Measurements from ENCODE around the gene LRRC70.
"Not testable (repeated sequence)": the region's sequence is repeated elsewhere in the genome, so short reads cannot be mapped to it uniquely, and the experiment has no call there.

Gene LRRC70

DNA sequence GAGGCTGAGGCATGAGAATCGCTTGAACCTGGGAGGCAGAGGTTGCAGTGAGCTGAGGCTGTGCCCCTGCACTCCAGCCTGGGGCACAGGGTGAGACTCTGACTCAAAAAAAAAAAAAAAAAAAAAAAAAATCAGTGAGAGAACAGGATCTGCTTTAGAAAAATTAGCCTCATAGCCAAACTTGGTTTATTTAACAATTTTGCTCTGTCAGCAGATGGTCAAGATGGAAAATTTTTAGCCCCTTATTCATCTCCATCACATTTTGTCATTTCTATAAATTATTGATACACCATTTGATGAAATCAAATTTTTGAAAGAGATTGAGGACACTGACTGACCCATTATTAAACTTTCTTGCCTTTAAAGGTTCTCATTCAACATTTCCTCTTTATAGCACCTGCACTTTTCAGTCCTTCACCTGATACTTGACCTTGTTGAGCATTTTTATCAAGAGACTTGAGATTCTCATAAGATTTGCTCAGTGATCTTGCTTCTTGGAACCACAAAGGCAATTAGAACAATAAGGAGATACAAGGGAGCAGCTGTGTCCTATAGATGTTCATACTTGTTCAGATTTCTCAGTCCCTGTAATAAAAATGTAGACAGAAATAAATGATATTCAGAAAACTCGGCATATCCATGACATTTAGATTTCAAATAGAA is 38.1 kb downstream of the LRRC70 start:
- no peak for TF ChIP-seq CTCF (IDR thresholded peaks at IDR 0.05; ENCODE audit: low read depth, low read length, missing control alignments)
- H3K4me3 ChIP-seq (ENCODE audit: low read depth, low read length): no peak overlapping the region
- no peak for DNase-seq (ENCODE audit: low read depth)

DNA sequence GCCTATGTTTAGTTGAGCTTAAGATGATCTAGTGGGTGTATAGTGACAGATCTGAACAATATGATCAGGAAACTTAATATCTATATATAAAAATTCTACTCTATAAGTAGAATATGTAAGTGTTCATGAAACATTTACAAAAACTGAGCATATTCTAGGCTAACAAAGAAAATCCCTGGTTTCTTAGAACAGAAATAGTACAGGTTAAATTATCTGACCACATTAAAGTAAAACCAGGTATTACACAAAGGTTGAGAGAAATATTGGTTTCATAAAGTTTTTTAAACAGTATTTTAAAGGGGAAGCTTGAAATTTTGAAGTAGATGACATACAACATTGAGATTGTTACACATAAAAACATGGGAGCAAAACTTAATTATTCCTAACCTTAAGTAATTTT is 39.3 kb downstream of the LRRC70 start:
- H3K4me3 ChIP-seq (ENCODE audit: low read depth, low read length): no peak overlapping the region
- TF ChIP-seq CTCF (IDR thresholded peaks at IDR 0.05; ENCODE audit: low read depth, low read length, missing control alignments): no peak
- no peak for DNase-seq (ENCODE audit: low read depth)

DNA sequence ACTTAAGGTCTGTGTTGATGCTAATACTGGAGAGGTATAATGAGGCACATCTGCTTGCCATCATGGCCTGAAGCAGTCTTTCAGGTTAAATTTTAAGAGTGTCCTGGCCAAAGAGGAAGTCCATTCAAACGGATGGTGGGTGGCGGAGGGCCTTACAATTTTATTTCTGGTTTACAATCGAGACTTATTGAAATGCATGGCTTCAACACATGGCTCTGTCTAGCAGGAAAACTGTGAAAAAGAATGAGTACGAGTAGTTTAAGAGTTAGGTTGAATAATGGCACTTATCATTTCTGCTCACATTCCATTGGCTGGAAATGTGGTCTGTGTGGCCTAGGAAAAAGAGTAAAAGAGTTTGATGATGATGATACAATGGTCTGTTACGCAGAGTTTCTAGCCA is 42.1 kb downstream of the LRRC70 start:
- TF ChIP-seq CTCF (IDR thresholded peaks at IDR 0.05; ENCODE audit: low read depth, low read length, missing control alignments): no peak
- H3K4me3 ChIP-seq (ENCODE audit: low read depth, low read length): no peak overlapping the region

GRCh38 chr5:62621280-62621679 is 42.7 kb downstream of the LRRC70 start:
- no peak for DNase-seq (ENCODE audit: low read depth)
- TF ChIP-seq CTCF (IDR thresholded peaks at IDR 0.05; ENCODE audit: low read depth, low read length, missing control alignments): no peak
- H3K4me3 ChIP-seq (ENCODE audit: low read depth, low read length): no peak overlapping the region

More for the DNA sequence above, 42.1 kb downstream of the LRRC70 start:
- no peak for DNase-seq (ENCODE audit: low read depth)

DNA sequence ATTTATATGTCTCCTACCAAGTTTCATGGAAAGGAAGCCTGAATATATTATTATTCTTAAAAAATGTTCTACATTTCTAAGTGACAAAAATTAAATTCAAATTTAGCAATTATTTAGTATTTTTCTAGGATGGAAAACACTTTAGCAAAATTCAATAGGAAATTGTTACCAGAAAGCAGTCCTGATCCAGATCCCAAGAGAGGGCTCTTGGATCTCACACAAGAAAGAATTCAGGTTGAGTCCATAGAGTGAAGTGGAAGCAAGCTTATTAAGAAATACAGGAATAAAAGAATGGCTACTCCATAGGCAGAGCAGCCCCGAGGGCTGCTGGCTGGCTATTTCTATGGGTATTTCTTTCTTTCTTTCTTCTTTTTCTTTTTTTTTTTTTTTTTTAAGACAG is 44.7 kb downstream of the LRRC70 start:
- H3K4me3 ChIP-seq (ENCODE audit: low read depth, low read length): no peak overlapping the region
- DNase-seq (ENCODE audit: low read depth): no peak
- TF ChIP-seq CTCF (IDR thresholded peaks at IDR 0.05; ENCODE audit: low read depth, low read length, missing control alignments): no peak

- DNase-seq (ENCODE audit: low read depth); H3K4me3 ChIP-seq (ENCODE audit: low read depth, low read length): not testable (repeated sequence)
These were observed 45.8 kb downstream of the LRRC70 start for GRCh38 chr5:62624436-62624835.

GRCh38 chr5:62626534-62626933 is 47.9 kb downstream of the LRRC70 start:
- TF ChIP-seq CTCF (IDR thresholded peaks at IDR 0.05; ENCODE audit: low read depth, low read length, missing control alignments): no peak
- H3K4me3 ChIP-seq (ENCODE audit: low read depth, low read length): no peak overlapping the region
- DNase-seq (ENCODE audit: low read depth): no peak

Measured in GM12864 (cell line).